ENCODE measurements around the gene MAG.

DNA sequence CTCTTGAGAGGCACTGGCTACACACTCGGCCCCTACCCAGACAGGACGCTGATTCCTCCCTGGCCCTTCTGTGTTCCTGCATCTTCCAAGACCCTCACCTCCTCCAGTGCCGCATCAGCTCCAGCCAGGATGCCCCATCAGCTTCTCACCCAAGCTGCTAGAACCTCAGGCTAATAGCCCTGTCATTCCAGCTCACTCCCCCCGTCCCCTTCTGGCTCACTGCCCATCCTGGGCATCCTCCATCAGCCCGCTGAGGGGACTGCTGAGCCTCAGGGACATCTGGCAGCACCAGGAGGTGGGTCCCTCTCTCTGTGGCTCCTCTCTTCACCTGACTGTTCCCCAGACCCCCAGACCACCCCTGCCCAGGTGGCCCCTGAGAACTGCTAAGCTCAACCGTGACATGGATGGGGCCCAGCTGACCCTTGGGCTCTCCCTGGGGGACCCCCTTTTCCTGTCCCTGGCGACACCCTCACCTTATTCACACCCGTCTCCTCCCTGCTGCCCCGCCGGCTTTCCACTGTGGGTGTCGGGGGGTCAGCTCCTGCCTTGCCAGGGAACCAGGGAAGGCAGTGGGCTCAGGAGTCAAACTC is 71.1 kb downstream of the MAG start:
- no peak for TF ChIP-seq ZNF274 (IDR thresholded peaks at IDR 0.05; ENCODE audit: low read depth, low read length)
- no peak for TF ChIP-seq YY1 (IDR thresholded peaks at IDR 0.05; ENCODE audit: insufficient read depth, insufficient read length)
- no peak for TF ChIP-seq SUZ12 (IDR thresholded peaks at IDR 0.05; ENCODE audit: extremely low read depth, insufficient read depth, insufficient read length)

All from NT2/D1 (cell line).